ENCODE results near the gene BLNK. TPM values are rescaled to one million over a fixed set of nuclear protein-coding genes. Genes with fewer than 3 reads are reported as not detected.

The BLNK gene
- total and polyA plus RNA-seq, 2 of the 13 experiments (the other 11 are each of a cell fraction or from before 2014, with no cell fraction given): not detected

GRCh38 chr10:96229568-96230030 is 41.8 kb downstream of the BLNK start (continued):
- TF ChIP-seq IKZF4 (CRISPR knock-in tag; IDR thresholded peaks at IDR 0.05; ENCODE audit: borderline replicate concordance, low read depth, not compliant biosample characterization) (no peak), PAWR (CRISPR knock-in tag; IDR thresholded peaks at IDR 0.05; ENCODE audit: borderline replicate concordance) (no peak), ZFYVE20 (CRISPR knock-in tag; IDR thresholded peaks at IDR 0.05; ENCODE audit: borderline replicate concordance, low read depth) (no peak), NR2C2 (CRISPR knock-in tag; IDR thresholded peaks at IDR 0.05; ENCODE audit: borderline replicate concordance) (no peak), ZBTB33 (CRISPR knock-in tag; IDR thresholded peaks at IDR 0.05) (no peak), MLXIP (CRISPR knock-in tag; IDR thresholded peaks at IDR 0.05; ENCODE audit: borderline replicate concordance) (no peak), RBM39 (IDR thresholded peaks at IDR 0.05; ENCODE audit: low read depth, low read length, poor library complexity, severe bottlenecking) (no peak), KMT2B (CRISPR knock-in tag; IDR thresholded peaks at IDR 0.05) (no peak), ZSCAN30 (CRISPR knock-in tag; IDR thresholded peaks at IDR 0.05) (no peak), SRSF9 (IDR thresholded peaks at IDR 0.05; ENCODE audit: borderline replicate concordance, insufficient read depth, low read depth, low read length, poor library complexity, severe bottlenecking) (no peak), ZNF407 (CRISPR knock-in tag; IDR thresholded peaks at IDR 0.05; ENCODE audit: not compliant biosample characterization) (no peak), ZNF513 (CRISPR knock-in tag; conservative IDR thresholded peaks at IDR 0.05) (no peak), ZNF747 (CRISPR knock-in tag; IDR thresholded peaks at IDR 0.05; ENCODE audit: borderline replicate concordance) (no peak), ZNF605 (CRISPR knock-in tag; IDR thresholded peaks at IDR 0.05) (no peak)
